ENCODE measurements around the gene CD99.
A peak's percentile ranks its signal among the peaks of the same experiment; 100 is the strongest.
"Not testable (repeated sequence)": the region's sequence is repeated elsewhere in the genome, so short reads cannot be mapped to it uniquely, and the experiment has no call there.

Gene CD99

GRCh38 chrX:2774057-2774456 is 83.0 kb downstream of the CD99 start:
- Histone ChIP-seq H4K20me1 (ENCODE audit: insufficient read depth, low read length) (no peaks in the 10 kb centered on the region), H3K4me3 (ENCODE audit: low read length) (no peak overlapping the region), H3K27me3 (ENCODE audit: low read depth, low read length) (peaks cover 12% of the 10 kb centered on the region), H2AFZ (ENCODE audit: low read depth, low read length) (no peak overlapping the region), H3K4me2 (ENCODE audit: low read length) (no peak overlapping the region), H3K27ac (ENCODE audit: low read length) (no peak overlapping the region), H3K4me1 (ENCODE audit: low read length) (no peaks in the 10 kb centered on the region), H3K79me2 (ENCODE audit: low read length) (no peaks in the 10 kb centered on the region), H3K9me3 (ENCODE audit: insufficient read depth, low read length) (no peaks in the 10 kb centered on the region; the same call in 1 of the 2 replicates), H3K9ac (ENCODE audit: low read length) (no peak overlapping the region), H3K36me3 (replicated peaks; ENCODE audit: low read depth, low read length) (no peaks in the 10 kb centered on the region)
- TF ChIP-seq CTCF (IDR thresholded peaks at IDR 0.05; ENCODE audit: low read depth, low read length) = no peak
- no peak for TF ChIP-seq EZH2phosphoT487 (IDR thresholded peaks at IDR 0.05; ENCODE audit: low read depth)

GRCh38 chrX:2774776-2775175 is 83.7 kb downstream of the CD99 start:
- Histone ChIP-seq H3K79me2 (ENCODE audit: low read length) (no peaks in the 10 kb centered on the region), H2AFZ (ENCODE audit: low read depth, low read length) (no peak overlapping the region), H3K4me1 (ENCODE audit: low read length) (no peaks in the 10 kb centered on the region), H3K4me3 (ENCODE audit: low read length) (no peak overlapping the region), H3K27me3 (ENCODE audit: low read depth, low read length) (peaks cover 12% of the 10 kb centered on the region), H3K9me3 (ENCODE audit: insufficient read depth, low read length) (no peaks in the 10 kb centered on the region; the same call in 1 of the 2 replicates), H3K36me3 (replicated peaks; ENCODE audit: low read depth, low read length) (no peaks in the 10 kb centered on the region), H3K27ac (ENCODE audit: low read length) (no peak overlapping the region), H3K9ac (ENCODE audit: low read length) (no peak overlapping the region), H3K4me2 (ENCODE audit: low read length) (no peak overlapping the region), H4K20me1 (ENCODE audit: insufficient read depth, low read length) (no peaks in the 10 kb centered on the region)
- no peak for TF ChIP-seq EZH2phosphoT487 (IDR thresholded peaks at IDR 0.05; ENCODE audit: low read depth)
- no peak for TF ChIP-seq CTCF (IDR thresholded peaks at IDR 0.05; ENCODE audit: low read depth, low read length)

GRCh38 chrX:2780472-2781225 is 89.6 kb downstream of the CD99 start:
- H3K9me3 ChIP-seq (ENCODE audit: insufficient read depth, low read length); H2AFZ ChIP-seq (ENCODE audit: low read depth, low read length); H4K20me1 ChIP-seq (ENCODE audit: insufficient read depth, low read length); H3K79me2 ChIP-seq (ENCODE audit: low read length); H3K9ac ChIP-seq (ENCODE audit: low read length); H3K36me3 ChIP-seq (replicated peaks; ENCODE audit: low read depth, low read length); H3K27ac ChIP-seq (ENCODE audit: low read length): not testable (repeated sequence)
- Histone ChIP-seq H3K4me2 (ENCODE audit: low read length) (peak overlapping the region; percentile 38), H3K4me1 (ENCODE audit: low read length) (peaks cover 18% of the 10 kb centered on the region), H3K4me3 (ENCODE audit: low read length) (peak overlapping the region; percentile 29; the same call in 1 of the 2 replicates), H3K27me3 (ENCODE audit: low read depth, low read length) (peaks cover 18% of the 10 kb centered on the region)

- H3K9me3 ChIP-seq (ENCODE audit: insufficient read depth, low read length) = no peaks in the 10 kb centered on the region
- H3K4me2 ChIP-seq (ENCODE audit: low read length) = peak overlapping the region; percentile 38
- H3K79me2 ChIP-seq (ENCODE audit: low read length) = no peaks in the 10 kb centered on the region
- peaks cover 18% of the 10 kb centered on the region for H3K4me1 ChIP-seq (ENCODE audit: low read length)
- peaks cover 18% of the 10 kb centered on the region for H3K27me3 ChIP-seq (ENCODE audit: low read depth, low read length)
- H3K4me3 ChIP-seq (ENCODE audit: low read length) = peak overlapping the region; percentile 29; the same call in 1 of the 2 replicates
- H2AFZ ChIP-seq (ENCODE audit: low read depth, low read length) = no peak overlapping the region
- no peaks in the 10 kb centered on the region for H3K36me3 ChIP-seq (replicated peaks; ENCODE audit: low read depth, low read length)
- no peak overlapping the region; the same call in 1 of the 2 replicates for H3K9ac ChIP-seq (ENCODE audit: low read length)
- no peak overlapping the region for H3K27ac ChIP-seq (ENCODE audit: low read length)
- H4K20me1 ChIP-seq (ENCODE audit: insufficient read depth, low read length) = no peaks in the 10 kb centered on the region
- TF ChIP-seq CTCF (IDR thresholded peaks at IDR 0.05; ENCODE audit: low read depth, low read length) = no peak
- no peak for TF ChIP-seq EZH2phosphoT487 (IDR thresholded peaks at IDR 0.05; ENCODE audit: low read depth)
Observed at GRCh38 chrX:2781226-2781571, 90.1 kb downstream of the CD99 start.

All from OCI-LY3 (cell line).